HFF-Myc (cell line): ENCODE results near the gene AGGF1.

Experiments used
- DNase-seq: peaks from one replicate; pipeline ENCODE4 v3.0.0-alpha.2; 2011; ENCODE audit warnings: low read depth; ENCODE audit errors: extremely low read depth
- H3K4me3 ChIP-seq: replicated peaks from 2 replicates; pipeline ENCODE4 v1.5.1; 2011; ENCODE audit warnings: low read depth, mild to moderate bottlenecking, control low read depth, low read length
- TF ChIP-seq, protein P1 (sequence below): IDR thresholded peaks from 2 replicates; pipeline ENCODE4 v1.5.1; 2012; ENCODE audit warnings: mild to moderate bottlenecking, low read depth, low read length, control low read depth; ENCODE audit errors: missing control alignments

AGGF1 gene

GRCh38 chr5:77024490-77024889 is 5.7 kb upstream of the AGGF1 start:
- DNase-seq = no peak

GRCh38 chr5:77028631-77029375 is 1.4 kb upstream of the AGGF1 start:
- H3K4me3 ChIP-seq = no peak overlapping the region
- TF ChIP-seq, protein P1, sequence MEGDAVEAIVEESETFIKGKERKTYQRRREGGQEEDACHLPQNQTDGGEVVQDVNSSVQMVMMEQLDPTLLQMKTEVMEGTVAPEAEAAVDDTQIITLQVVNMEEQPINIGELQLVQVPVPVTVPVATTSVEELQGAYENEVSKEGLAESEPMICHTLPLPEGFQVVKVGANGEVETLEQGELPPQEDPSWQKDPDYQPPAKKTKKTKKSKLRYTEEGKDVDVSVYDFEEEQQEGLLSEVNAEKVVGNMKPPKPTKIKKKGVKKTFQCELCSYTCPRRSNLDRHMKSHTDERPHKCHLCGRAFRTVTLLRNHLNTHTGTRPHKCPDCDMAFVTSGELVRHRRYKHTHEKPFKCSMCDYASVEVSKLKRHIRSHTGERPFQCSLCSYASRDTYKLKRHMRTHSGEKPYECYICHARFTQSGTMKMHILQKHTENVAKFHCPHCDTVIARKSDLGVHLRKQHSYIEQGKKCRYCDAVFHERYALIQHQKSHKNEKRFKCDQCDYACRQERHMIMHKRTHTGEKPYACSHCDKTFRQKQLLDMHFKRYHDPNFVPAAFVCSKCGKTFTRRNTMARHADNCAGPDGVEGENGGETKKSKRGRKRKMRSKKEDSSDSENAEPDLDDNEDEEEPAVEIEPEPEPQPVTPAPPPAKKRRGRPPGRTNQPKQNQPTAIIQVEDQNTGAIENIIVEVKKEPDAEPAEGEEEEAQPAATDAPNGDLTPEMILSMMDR = no peak
- no peak for DNase-seq

More at GRCh38 chr5:77024490-77024889, 5.7 kb upstream of the AGGF1 start:
- TF ChIP-seq, protein P1 = no peak
- H3K4me3 ChIP-seq = no peak overlapping the region

DNA sequence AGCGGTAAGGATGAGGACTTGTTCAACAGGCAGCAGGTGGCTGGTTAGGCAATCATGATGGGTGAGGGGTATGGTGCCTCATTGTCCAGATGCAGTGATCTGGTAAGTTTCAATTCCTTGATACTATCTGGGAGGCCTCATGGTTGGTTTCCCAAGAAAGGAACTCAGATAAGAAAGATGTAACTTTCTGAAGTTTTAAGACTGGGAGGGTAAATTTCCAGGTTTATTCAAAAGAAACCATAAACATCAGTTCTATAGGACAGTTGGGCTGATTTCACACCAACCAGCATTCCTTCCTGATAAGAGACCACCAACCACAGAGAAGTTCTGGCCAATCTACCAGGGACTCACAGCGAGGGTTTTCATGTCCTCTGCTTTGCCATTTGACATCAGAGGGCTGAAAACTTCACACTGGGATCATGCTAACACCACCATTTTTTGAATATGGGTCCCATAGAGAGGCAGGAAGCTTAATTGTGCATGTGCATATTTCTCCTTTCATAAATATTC is 773 bp upstream of the AGGF1 start:
- DNase-seq = no peak
- TF ChIP-seq, protein P1 = no peak
- no peak overlapping the region for H3K4me3 ChIP-seq

DNA sequence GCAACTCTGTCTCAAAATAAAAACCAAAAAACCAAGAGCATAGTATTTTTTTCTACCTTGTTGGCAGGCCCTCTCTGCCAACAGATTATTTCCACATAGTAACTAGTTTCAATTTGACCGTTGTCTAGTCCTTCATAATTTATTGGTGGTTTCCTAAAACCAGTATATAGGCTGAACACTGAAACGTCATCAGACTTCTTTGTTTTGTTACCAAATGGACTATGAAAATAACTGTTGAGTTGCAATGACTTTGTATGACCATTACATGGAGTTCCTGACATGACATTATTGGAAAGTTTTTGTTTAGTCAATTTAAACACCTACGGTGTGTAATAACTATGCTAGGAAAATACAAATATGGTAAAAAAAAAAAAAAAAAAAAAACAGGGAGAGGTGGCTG is 1.7 kb downstream of the AGGF1 start:
- no peak for DNase-seq
- no peak overlapping the region for H3K4me3 ChIP-seq
- TF ChIP-seq, protein P1 = no peak

GRCh38 chr5:77032635-77033034 is 2.4 kb downstream of the AGGF1 start:
- TF ChIP-seq, protein P1 = no peak
- no peak overlapping the region for H3K4me3 ChIP-seq
- no peak for DNase-seq

DNA sequence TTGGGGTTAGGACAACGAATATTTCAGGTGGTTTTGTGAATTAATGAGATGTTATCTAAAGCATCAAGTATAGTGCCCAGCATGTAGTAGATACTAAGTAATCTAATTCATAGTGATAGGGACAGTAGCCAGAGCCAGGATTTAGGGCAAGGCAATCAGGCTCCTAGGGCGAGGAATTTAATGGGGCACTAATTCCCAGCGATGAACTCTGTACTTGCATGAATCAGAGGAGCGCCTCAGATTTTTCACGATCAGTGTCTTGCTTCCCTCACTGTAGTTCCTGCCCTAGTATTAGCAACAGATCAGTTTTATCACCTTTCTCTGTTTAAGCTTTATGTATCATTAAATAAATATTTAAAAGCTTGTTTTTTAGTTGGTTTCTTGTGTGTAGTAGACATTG is 3.1 kb downstream of the AGGF1 start:
- DNase-seq = no peak
- TF ChIP-seq, protein P1 = no peak
- H3K4me3 ChIP-seq = no peak overlapping the region

GRCh38 chr5:77035950-77036349 is 5.7 kb downstream of the AGGF1 start:
- DNase-seq = no peak
- H3K4me3 ChIP-seq = no peak overlapping the region
- TF ChIP-seq, protein P1 = no peak
